EH (cell line): ENCODE data around the gene NUP210L.
A peak's percentile ranks its signal among the peaks of the same experiment; 100 is the strongest.
"Not testable (repeated sequence)": the region's sequence is repeated elsewhere in the genome, so short reads cannot be mapped to it uniquely, and the experiment has no call there.

Experiments
- DNase-seq: peaks from one replicate; pipeline ENCODE4 v3.0.0-alpha.2; 2015; ENCODE audit warnings: low read depth

Gene NUP210L

GRCh38 chr1:154097873-154098272 lies 57.0 kb downstream of the NUP210L start:
- DNase-seq: no peak

DNA sequence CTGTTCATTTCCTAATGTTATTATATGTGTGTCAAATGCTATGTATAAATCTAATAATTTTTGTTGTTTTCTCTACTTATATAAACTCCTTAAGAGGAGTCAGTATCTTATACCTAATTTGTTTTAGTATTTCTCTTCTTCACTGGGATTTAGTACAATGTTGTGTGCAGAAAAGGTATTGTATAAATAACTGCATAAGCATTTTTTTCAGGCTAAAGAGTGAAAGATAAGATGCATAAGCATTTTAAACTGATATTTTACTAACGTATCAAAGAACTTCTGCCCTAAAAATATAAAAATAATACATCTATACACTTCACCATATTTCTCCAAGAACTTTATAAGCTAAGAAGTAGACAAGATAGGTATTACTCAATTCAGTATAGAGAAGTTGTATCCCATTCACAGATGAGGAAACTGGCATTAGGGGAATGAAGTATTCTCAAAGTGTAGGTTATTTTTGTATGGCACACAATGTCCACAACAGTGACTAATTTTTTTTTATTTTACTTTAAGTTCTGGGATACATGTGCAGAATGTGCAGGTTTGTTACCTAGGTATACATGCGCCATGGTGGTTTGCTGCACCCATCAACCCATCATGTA lies 59.3 kb downstream of the NUP210L start:
- DNase-seq: no peak

GRCh38 chr1:154094411-154094810 lies 60.5 kb downstream of the NUP210L start:
- DNase-seq: no peak

DNA sequence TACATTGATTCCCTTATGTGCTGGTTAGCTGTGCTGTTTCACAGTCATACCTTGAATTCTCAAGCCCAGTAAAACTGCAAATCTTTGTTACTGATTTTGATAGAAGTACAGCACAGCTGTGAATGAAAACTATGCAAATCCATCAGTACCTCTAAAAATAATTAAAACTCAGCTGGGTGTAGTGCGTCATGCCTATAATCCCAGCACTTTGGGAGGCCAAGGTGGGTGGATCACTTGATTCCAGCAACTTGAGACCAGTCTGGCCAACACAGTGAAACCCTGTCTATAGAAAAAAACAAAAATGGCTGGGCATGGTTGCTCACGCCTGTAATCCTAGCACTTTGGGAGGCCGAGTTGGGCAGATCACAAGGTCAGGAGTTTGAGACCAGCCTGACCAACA lies 61.2 kb downstream of the NUP210L start:
- no peak for DNase-seq

- DNase-seq: no peak
Measured at GRCh38 chr1:154091706-154092105, 63.2 kb downstream of the NUP210L start.

GRCh38 chr1:154087574-154087973 lies 67.3 kb downstream of the NUP210L start:
- no peak for DNase-seq

GRCh38 chr1:154083057-154083456 lies 71.8 kb downstream of the NUP210L start:
- DNase-seq: not testable (repeated sequence)

DNA sequence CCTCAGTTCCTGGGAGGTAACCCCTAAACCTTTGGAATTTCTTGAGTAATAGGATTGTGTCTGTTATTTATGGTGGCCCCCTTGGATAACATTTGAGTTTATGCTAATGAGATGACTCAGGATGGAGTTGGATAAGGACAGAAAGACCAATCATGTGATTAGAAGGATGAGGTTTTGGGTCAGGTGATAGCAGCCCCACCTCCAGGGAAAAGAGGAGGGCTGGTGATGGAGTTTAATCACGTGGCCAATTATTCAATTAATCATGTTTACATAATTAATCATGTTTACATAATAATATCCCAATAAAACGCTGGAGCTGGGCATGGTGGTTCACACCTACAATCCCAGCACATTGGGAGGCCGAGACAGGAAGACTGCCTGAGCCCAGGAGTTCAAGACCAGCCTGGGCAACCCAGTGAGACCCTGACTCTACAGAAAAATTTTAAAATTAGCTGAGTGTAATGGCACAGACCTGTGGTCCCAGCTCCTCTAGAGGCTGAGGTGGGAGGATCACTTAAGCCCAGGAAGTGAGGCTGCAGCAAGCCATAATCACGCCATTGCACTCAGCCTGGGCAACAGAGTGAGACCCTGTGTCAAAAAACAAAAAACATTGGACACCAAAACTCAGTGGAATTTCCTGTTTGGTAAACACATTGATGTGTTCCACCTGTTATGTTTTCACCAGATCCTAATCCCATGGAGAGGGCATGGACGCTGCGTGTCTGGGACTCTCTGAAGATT lies 73.3 kb downstream of the NUP210L start:
- DNase-seq: no peak

DNA sequence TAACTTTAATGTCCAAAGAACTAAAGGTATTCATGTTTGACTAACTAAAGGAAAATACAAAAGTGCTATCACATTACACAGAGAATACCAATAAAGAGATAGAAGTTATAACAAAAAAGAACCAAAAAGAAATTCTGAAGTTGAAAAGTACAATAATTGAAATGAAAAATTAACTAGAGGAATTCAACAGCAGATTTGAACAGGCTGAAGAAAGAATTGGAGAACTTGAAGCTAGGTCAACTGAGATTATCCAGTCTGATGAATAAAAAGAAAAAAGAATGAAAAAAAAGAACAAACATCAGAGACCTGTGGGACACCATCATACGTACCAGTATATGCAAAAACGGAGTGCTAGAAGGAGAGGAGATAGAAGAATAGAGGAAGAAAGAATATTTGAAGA lies 78.5 kb downstream of the NUP210L start:
- no peak for DNase-seq

- DNase-seq: no peak
Measured at GRCh38 chr1:154075746-154076145, 79.1 kb downstream of the NUP210L start.

DNA sequence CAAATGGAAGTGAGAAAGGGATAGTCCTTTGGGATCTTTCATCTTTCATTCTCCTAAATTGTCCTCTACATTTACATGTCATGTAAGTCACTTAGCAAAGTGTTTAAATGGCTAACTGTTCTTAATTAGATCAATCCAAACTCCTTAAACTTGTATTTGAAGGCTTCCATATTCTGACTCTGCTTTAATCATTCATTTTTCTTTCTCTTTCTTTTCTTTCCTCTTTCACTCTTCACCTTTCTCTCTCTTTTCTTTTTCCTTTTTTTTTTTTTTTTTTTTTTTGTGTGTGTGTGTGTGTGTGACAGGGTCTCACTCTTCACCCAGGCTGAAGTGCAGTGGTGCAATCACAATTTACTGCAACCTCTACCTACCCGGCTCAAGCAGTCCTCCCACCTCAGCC lies 92.6 kb downstream of the NUP210L start:
- no peak for DNase-seq

DNA sequence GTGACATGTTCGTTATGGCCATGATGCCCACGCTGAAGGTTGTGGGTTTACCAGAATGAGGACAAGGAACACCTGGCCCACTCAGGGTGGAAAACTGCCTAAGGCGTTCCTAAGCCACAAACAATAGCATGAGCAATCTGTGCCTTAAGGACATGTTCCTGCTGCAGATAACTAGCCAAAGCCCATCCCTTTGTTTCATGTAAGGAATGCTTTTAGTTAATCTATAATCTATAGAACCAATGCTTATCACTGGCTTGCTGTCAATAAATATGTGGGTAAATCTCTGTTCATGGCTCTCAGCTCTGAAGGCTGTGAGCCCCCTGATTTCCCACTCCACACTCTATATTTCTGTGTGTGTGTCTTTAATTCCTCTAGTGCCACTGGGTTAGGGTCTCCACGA lies 107.4 kb downstream of the NUP210L start:
- DNase-seq: not testable (repeated sequence)

- DNase-seq: not testable (repeated sequence)
Measured at GRCh38 chr1:154033697-154034096, 121.2 kb downstream of the NUP210L start.

DNA sequence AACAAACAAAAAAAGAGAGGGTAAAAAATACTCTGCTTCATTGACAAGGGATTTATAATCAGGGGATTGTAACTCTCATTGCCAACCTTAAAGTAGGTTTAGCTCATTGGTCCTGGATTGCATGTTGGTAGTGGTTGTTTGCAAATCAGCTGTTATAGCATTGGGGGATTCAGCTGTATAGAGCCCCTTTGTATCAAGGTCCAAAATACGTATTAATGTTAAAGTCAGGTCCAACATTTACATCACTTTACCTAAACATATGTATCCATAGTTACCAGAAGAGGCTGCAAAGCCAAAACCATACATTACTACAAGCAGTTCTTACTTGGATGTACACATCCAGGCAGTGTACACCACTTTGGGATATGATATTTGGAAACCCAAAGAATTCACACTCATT lies 134.9 kb downstream of the NUP210L start:
- DNase-seq: no peak

GRCh38 chr1:154019269-154019668 lies 135.6 kb downstream of the NUP210L start:
- DNase-seq: no peak

- peak; percentile 73 for DNase-seq
Measured at GRCh38 chr1:154014154-154014907, 140.5 kb downstream of the NUP210L start.

GRCh38 chr1:154012543-154012942 lies 142.3 kb downstream of the NUP210L start:
- DNase-seq: not testable (repeated sequence)

GRCh38 chr1:154012129-154012528 lies 142.7 kb downstream of the NUP210L start:
- no peak for DNase-seq

GRCh38 chr1:154006136-154006535 lies 148.7 kb downstream of the NUP210L start:
- DNase-seq: peak; percentile 90

DNA sequence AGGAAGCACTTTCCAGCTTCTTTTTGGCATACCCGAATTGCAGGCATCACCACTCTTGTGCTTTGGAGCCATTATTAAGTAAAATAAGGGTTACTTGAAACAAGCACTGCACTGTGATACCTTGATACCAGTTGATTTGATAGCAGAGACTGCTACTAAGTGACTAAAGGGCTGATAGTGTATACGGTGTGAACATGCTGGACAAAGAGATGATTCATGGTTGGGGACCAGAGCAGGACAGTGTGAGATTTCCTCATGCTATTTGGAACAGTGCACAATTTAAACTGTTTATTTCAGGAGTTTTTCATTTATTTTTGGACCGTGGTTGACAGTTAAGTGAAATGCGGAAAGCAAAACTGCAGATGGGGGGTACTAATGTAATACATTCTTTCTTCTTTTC lies 154.5 kb downstream of the NUP210L start:
- DNase-seq: no peak

- DNase-seq: not testable (repeated sequence)
Measured at GRCh38 chr1:153996882-153997281, 158.0 kb downstream of the NUP210L start.

GRCh38 chr1:153995640-153996039 lies 159.2 kb downstream of the NUP210L start:
- no peak for DNase-seq

DNA sequence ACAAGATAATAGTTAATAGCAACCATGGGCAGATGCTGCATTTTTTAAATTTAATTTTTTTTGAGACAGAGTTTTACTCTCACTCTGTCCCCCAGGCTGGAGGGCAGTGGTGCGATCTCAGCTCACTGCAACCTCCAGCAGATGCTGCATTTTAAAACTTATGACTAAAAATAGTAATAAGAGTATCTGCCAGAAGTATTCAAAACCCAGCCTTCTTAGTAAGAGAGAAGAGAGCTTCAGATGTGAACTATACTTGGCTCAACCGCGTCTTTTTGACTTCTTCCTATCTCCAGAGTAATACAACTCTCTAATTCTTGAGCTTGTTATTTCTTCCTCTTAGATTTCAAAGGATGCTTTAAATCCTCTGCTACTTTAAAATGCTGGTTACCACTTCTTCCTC lies 159.7 kb downstream of the NUP210L start:
- DNase-seq: no peak
